K562 (cell line): Measurements from ENCODE around the gene PODN.

Source experiments
- JUNB ChIP-seq: fragments of 450-650 bp; formaldehyde crosslinking; conservative IDR thresholded peaks from 2 replicates; pipeline ENCODE4 v1.4.0; 2020; ENCODE audit warnings: mild to moderate bottlenecking
- MXI1 ChIP-seq: IDR thresholded peaks from 2 replicates; pipeline ENCODE4 v1.6.1; 2011; ENCODE audit warnings: low read depth, mild to moderate bottlenecking, improper control_type of control experiment, low read length
- ZNF316 ChIP-seq: fragments of 450-650 bp; IDR thresholded peaks from 2 replicates; pipeline ENCODE4 v1.6.1; 2016
- TF ChIP-seq, protein P1 (sequence below), 3 experiments: IDR thresholded peaks in 2 of 3; conservative IDR thresholded peaks in 1 of 3; 2 replicates each; pipeline ENCODE4 v1.5.1; 2011 to 2012; ENCODE audit warnings: low read length in 3 of 3, mild to moderate bottlenecking in 3 of 3, control low read depth in 2 of 3, improper control_type of control experiment in 1 of 3, inconsistent platforms in 1 of 3, low read depth in 1 of 3, mixed read lengths in 1 of 3, moderate library complexity in 1 of 3; ENCODE audit not compliant: insufficient read depth in 2 of 3

DNA sequence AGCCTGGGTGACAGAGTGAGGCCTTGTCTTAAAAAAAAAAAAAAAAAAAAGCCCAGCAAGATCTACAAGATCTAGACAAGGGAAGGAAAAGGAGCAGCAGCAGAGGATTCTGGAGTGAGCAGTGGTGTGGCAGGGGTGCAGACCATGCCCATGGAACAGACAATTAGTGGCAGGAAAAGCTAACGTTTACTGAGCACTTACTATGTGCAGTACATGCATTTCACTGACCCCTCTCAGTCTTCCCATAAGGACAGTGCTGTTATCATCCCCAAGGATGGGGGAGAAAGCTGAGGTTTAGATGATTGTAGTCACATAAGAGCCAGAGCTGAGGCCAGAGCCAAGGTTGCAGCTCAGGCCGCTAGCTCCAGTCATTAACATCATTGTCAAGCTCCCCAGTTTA, 5.9 kb downstream of the PODN start:
- TF ChIP-seq, protein P1, sequence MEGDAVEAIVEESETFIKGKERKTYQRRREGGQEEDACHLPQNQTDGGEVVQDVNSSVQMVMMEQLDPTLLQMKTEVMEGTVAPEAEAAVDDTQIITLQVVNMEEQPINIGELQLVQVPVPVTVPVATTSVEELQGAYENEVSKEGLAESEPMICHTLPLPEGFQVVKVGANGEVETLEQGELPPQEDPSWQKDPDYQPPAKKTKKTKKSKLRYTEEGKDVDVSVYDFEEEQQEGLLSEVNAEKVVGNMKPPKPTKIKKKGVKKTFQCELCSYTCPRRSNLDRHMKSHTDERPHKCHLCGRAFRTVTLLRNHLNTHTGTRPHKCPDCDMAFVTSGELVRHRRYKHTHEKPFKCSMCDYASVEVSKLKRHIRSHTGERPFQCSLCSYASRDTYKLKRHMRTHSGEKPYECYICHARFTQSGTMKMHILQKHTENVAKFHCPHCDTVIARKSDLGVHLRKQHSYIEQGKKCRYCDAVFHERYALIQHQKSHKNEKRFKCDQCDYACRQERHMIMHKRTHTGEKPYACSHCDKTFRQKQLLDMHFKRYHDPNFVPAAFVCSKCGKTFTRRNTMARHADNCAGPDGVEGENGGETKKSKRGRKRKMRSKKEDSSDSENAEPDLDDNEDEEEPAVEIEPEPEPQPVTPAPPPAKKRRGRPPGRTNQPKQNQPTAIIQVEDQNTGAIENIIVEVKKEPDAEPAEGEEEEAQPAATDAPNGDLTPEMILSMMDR (IDR thresholded peaks at IDR 0.05 in 2 of 3, conservative IDR thresholded peaks at IDR 0.05 in 1 of 3; ENCODE audit: insufficient read depth in 2 of 3, low read depth in 1 of 3, low read length in 3 of 3), result no peak
- no peak for TF ChIP-seq JUNB (CRISPR knock-in tag)
- TF ChIP-seq MXI1, result no peak
- TF ChIP-seq ZNF316, result no peak
